T-cell (primary cell): ENCODE measurements around the gene PDCD6IP. TPM values are rescaled to one million over a fixed set of nuclear protein-coding genes. Genes with fewer than 3 reads are reported as not detected.

Source experiments
- ATAC-seq, 4 experiments: fragments of 200-7000 bp in 3 of 4; fragments of 150-1000 bp in 1 of 4; cut with Tn5 transposase; replicated peaks in 1 of 4; 1 replicate in 3 of 4; 2 replicates in 1 of 4; pipeline ENCODE4 v1.10.0; 2021; ENCODE audit warnings: moderate library complexity in 3 of 4, mild to moderate bottlenecking in 2 of 4, moderate number of reproducible peaks in 1 of 4
- CTCF ChIA-PET, 2 donors: fragments of 300-600 bp; sonication (Branson Sonifier 250); formaldehyde crosslinking; loops; one replicate each; lab custom pipeline; 2022; ENCODE audit warnings: antibody characterized with exemption in 2 of 2; lab: Charles Lee
- POLR2A ChIA-PET, 2 donors: fragments of 300-600 bp; sonication (Branson Sonifier 250); formaldehyde crosslinking; loops; one replicate each; lab custom pipeline; 2022; ENCODE audit warnings: antibody characterized with exemption in 2 of 2; lab: Charles Lee
- DNase-seq, 35 experiments: peaks; one replicate each; pipeline versions ENCODE4 v3.0.0 to v3.0.0-alpha.2; 2013 to 2023
- H3K27ac ChIP-seq: one replicate; pipeline ENCODE4 v1.5.1; 2013; ENCODE audit warnings: low read length
- H3K27me3 ChIP-seq, 2 experiments: replicated peaks in 1 of 2; 1 replicate in 1 of 2; 2 replicates in 1 of 2; pipeline versions ENCODE4 v1.6.1 to v1.7.0; 2013; ENCODE audit warnings: low read length in 1 of 2, mixed read lengths in 1 of 2; ENCODE audit not compliant: control insufficient read depth in 2 of 2, insufficient read depth in 2 of 2; ENCODE audit errors: extremely low read depth in 1 of 2
- H3K36me3 ChIP-seq, 2 donors: 1 replicate in 1 of 2; 2 replicates in 1 of 2; pipeline versions ENCODE4 v1.6.1 to v1.7.0; 2013; ENCODE audit warnings: low read length in 1 of 2; ENCODE audit not compliant: control insufficient read depth in 2 of 2, insufficient read depth in 1 of 2; ENCODE audit errors: extremely low read depth in 1 of 2
- H3K4me1 ChIP-seq, 2 experiments: 1 replicate in 1 of 2; 2 replicates in 1 of 2; pipeline versions ENCODE4 v1.6.1 to v1.7.0; 2013; ENCODE audit warnings: low read length in 2 of 2, mixed read lengths in 1 of 2; ENCODE audit not compliant: insufficient read depth in 2 of 2, control insufficient read depth in 1 of 2; ENCODE audit errors: extremely low read depth in 1 of 2
- H3K4me3 ChIP-seq, 2 donors: 1 replicate in 1 of 2; 2 replicates in 1 of 2; pipeline versions ENCODE4 v1.5.1 to v1.7.0; 2013; ENCODE audit warnings: mild to moderate bottlenecking in 2 of 2, low read length in 1 of 2, moderate library complexity in 1 of 2; ENCODE audit not compliant: control insufficient read depth in 1 of 2; ENCODE audit errors: extremely low read depth in 1 of 2
- H3K9me3 ChIP-seq: 2 replicates; pipeline ENCODE4 v1.7.0; 2013
- H3K27ac Mint-ChIP-seq, 2 donors: one replicate each; pipeline ENCODE4 v1.8.0; 2020 to 2021; ENCODE audit warnings: mild to moderate bottlenecking in 2 of 2, mixed read lengths in 2 of 2
- H3K27me3 Mint-ChIP-seq, 2 donors: one replicate each; pipeline ENCODE4 v1.8.0; 2021 to 2022; ENCODE audit warnings: mixed read lengths in 2 of 2
- H3K36me3 Mint-ChIP-seq: one replicate; pipeline ENCODE4 v1.8.0; 2021; ENCODE audit warnings: mixed read lengths
- H3K4me1 Mint-ChIP-seq, 3 donors: one replicate each; pipeline ENCODE4 v1.8.0; 2020 to 2022; ENCODE audit warnings: mixed read lengths in 3 of 3, mild to moderate bottlenecking in 1 of 3
- H3K4me3 Mint-ChIP-seq, 3 donors: one replicate each; pipeline ENCODE4 v1.8.0; 2020 to 2022; ENCODE audit warnings: mild to moderate bottlenecking in 3 of 3, mixed read lengths in 3 of 3, moderate library complexity in 3 of 3
- H3K9me3 Mint-ChIP-seq, 3 donors: one replicate each; pipeline ENCODE4 v1.8.0; 2020 to 2022; ENCODE audit warnings: mixed read lengths in 3 of 3
- WGBS: methylation state at CpG from one replicate; pipeline ENCODE4 v1.1.5; 2013; ENCODE audit warnings: missing lambda C conversion rate; ENCODE audit not compliant: insufficient coverage; 5-methylcytosine and 5-hydroxymethylcytosine counted together
- total RNA-seq, 35 experiments: library from RNA in 6 of 35; stranded (reverse) in 6 of 35; fragments of 120-200 nt in 1 of 35; gene quantifications; one replicate each; pipeline versions ENCODE4 v1.2.1 to v1.2.4 and lab custom pipeline; 2013 to 2026

Gene PDCD6IP
- total RNA-seq, 5 donors from 2014 or later (not counting 1 experiment from before 2014, with no cell fraction given) = 139 to 216 (median 189) TPM

GRCh38 chr3:33886015-33886414 lies 87.6 kb downstream of the PDCD6IP start:
- WGBS = 94% methylated on average over 2 of the region's 2 CpGs
- POLR2A ChIA-PET = no interaction called here
- no peaks in the 10 kb centered on the region for H3K36me3 Mint-ChIP-seq
- peaks cover 4 to 6% (median 4%) of the 10 kb centered on the region in 3 donors for H3K4me1 Mint-ChIP-seq
- ATAC-seq = no peak
- H3K9me3 Mint-ChIP-seq = no peaks in the 10 kb centered on the region
- no peak overlapping the region for H3K27ac Mint-ChIP-seq
- H3K9me3 ChIP-seq = no peaks in the 10 kb centered on the region
- CTCF ChIA-PET = interaction anchor here in 1 of 2 donors (0.6 kb wide), 1 partner anchor 110 kb away, joined by 3 read pairs; no protein-coding TSS in a partner anchor
- DNase-seq = no peak
- peaks cover 0 to 7% of the 10 kb centered on the region in 2 experiments for H3K4me1 ChIP-seq
- no peak overlapping the region for H3K27ac ChIP-seq
- no peak overlapping the region for H3K4me3 ChIP-seq
- H3K27me3 Mint-ChIP-seq = peaks cover 3 to 5% of the 10 kb centered on the region in 2 donors
- no peaks in the 10 kb centered on the region for H3K36me3 ChIP-seq
- no peak overlapping the region for H3K4me3 Mint-ChIP-seq
- H3K27me3 ChIP-seq = no peaks in the 10 kb centered on the region

GRCh38 chr3:33887478-33887877 lies 89.0 kb downstream of the PDCD6IP start:
- 86% methylated on average over 1 of the region's 1 CpG for WGBS
- no peaks in the 10 kb centered on the region for H3K36me3 Mint-ChIP-seq

GRCh38 chr3:33889394-33890039 lies 91.1 kb downstream of the PDCD6IP start:
- Mint-ChIP-seq H3K9me3 (no peaks in the 10 kb centered on the region), H3K27me3 (peaks cover 0 to 5% of the 10 kb centered on the region in 2 donors), H3K27ac (no peak overlapping the region), H3K4me3 (no peak overlapping the region), H3K4me1 (no peaks in the 10 kb centered on the region), H3K36me3 (no peaks in the 10 kb centered on the region)
- Histone ChIP-seq H3K4me3 (no peak overlapping the region), H3K4me1 (no peaks in the 10 kb centered on the region), H3K27ac (no peak overlapping the region), H3K27me3 (no peaks in the 10 kb centered on the region), H3K36me3 (no peaks in the 10 kb centered on the region), H3K9me3 (no peaks in the 10 kb centered on the region)
- ChIA-PET POLR2A (interaction anchor here in 1 of 2 donors (0.6 kb wide), 1 partner anchor 26 kb away, joined by 3 read pairs; no protein-coding TSS in a partner anchor), CTCF (no interaction called here)
- WGBS = no CpG with 5 or more reads among the region's 3 CpGs
- ATAC-seq (no peak), DNase-seq (no peak)

More at GRCh38 chr3:33887478-33887877, 89.0 kb downstream of the PDCD6IP start:
- H3K9me3 ChIP-seq = no peaks in the 10 kb centered on the region
- H3K27ac ChIP-seq = no peak overlapping the region
- DNase-seq = no peak
- H3K27me3 Mint-ChIP-seq = peaks cover 3 to 5% of the 10 kb centered on the region in 2 donors
- H3K4me1 ChIP-seq = peaks cover 0 to 7% of the 10 kb centered on the region in 2 experiments
- H3K4me1 Mint-ChIP-seq = peaks cover 4 to 6% (median 4%) of the 10 kb centered on the region in 3 donors
- ATAC-seq = no peak
- POLR2A ChIA-PET = no interaction called here
- no peaks in the 10 kb centered on the region for H3K36me3 ChIP-seq
- H3K4me3 ChIP-seq = no peak overlapping the region
- H3K27me3 ChIP-seq = no peaks in the 10 kb centered on the region
- H3K4me3 Mint-ChIP-seq = no peak overlapping the region
- CTCF ChIA-PET = interaction anchor here in 1 of 2 donors (0.6 kb wide), 1 partner anchor 1417 kb away, joined by 4 read pairs; no protein-coding TSS in a partner anchor
- no peak overlapping the region for H3K27ac Mint-ChIP-seq
- H3K9me3 Mint-ChIP-seq = no peaks in the 10 kb centered on the region

GRCh38 chr3:33892655-33893054 lies 94.2 kb downstream of the PDCD6IP start:
- no peaks in the 10 kb centered on the region for H3K9me3 Mint-ChIP-seq
- H3K27me3 Mint-ChIP-seq = peaks cover 0 to 3% of the 10 kb centered on the region in 2 donors
- no peaks in the 10 kb centered on the region for H3K4me1 Mint-ChIP-seq
- no peaks in the 10 kb centered on the region for H3K27me3 ChIP-seq
- H3K27ac Mint-ChIP-seq = no peak overlapping the region
- H3K4me1 ChIP-seq = no peaks in the 10 kb centered on the region
- DNase-seq (no peak), ATAC-seq (no peak)
- no peaks in the 10 kb centered on the region for H3K9me3 ChIP-seq
- H3K27ac ChIP-seq = no peak overlapping the region
- WGBS = no CpG with 5 or more reads among the region's 1 CpG
- no peaks in the 10 kb centered on the region for H3K36me3 ChIP-seq
- no peak overlapping the region for H3K4me3 ChIP-seq
- ChIA-PET CTCF (interaction anchor here in 1 of 2 donors (1.0 kb wide), 1 partner anchor 9 kb away, joined by 3 read pairs; no protein-coding TSS in a partner anchor), POLR2A (no interaction called here)
- no peaks in the 10 kb centered on the region for H3K36me3 Mint-ChIP-seq
- no peak overlapping the region for H3K4me3 Mint-ChIP-seq

GRCh38 chr3:33895658-33896057 lies 97.2 kb downstream of the PDCD6IP start:
- H3K4me1 Mint-ChIP-seq = no peaks in the 10 kb centered on the region
- H3K27me3 Mint-ChIP-seq = peaks cover 0 to 3% of the 10 kb centered on the region in 2 donors
- CTCF ChIA-PET = no interaction called here
- Histone ChIP-seq H3K4me1 (no peaks in the 10 kb centered on the region), H3K27me3 (no peaks in the 10 kb centered on the region), H3K36me3 (no peaks in the 10 kb centered on the region), H3K9me3 (no peaks in the 10 kb centered on the region), H3K27ac (no peak overlapping the region), H3K4me3 (no peak overlapping the region)
- H3K27ac Mint-ChIP-seq = no peak overlapping the region
- H3K9me3 Mint-ChIP-seq = no peaks in the 10 kb centered on the region
- no peak for ATAC-seq
- no peaks in the 10 kb centered on the region for H3K36me3 Mint-ChIP-seq
- POLR2A ChIA-PET = no interaction called here
- no peak overlapping the region for H3K4me3 Mint-ChIP-seq
- DNase-seq = no peak

GRCh38 chr3:33897306-33897705 lies 98.9 kb downstream of the PDCD6IP start:
- DNase-seq (no peak), ATAC-seq (no peak)
- H3K4me1 Mint-ChIP-seq = no peaks in the 10 kb centered on the region
- no peaks in the 10 kb centered on the region for H3K4me1 ChIP-seq
- H3K27ac ChIP-seq = no peak overlapping the region
- H3K4me3 Mint-ChIP-seq = no peak overlapping the region
- no peak overlapping the region for H3K4me3 ChIP-seq
- 40% methylated on average over 1 of the region's 1 CpG for WGBS
- H3K9me3 Mint-ChIP-seq = no peaks in the 10 kb centered on the region
- CTCF ChIA-PET = interaction anchor here in 1 of 2 donors (0.6 kb wide), 1 partner anchor 14 kb away, joined by 3 read pairs; no protein-coding TSS in a partner anchor
- POLR2A ChIA-PET = no interaction called here
- no peak overlapping the region for H3K27ac Mint-ChIP-seq
- no peaks in the 10 kb centered on the region for H3K36me3 ChIP-seq
- peaks cover 0 to 3% of the 10 kb centered on the region in 2 donors for H3K27me3 Mint-ChIP-seq
- no peaks in the 10 kb centered on the region for H3K27me3 ChIP-seq
- H3K36me3 Mint-ChIP-seq = no peaks in the 10 kb centered on the region
- no peaks in the 10 kb centered on the region for H3K9me3 ChIP-seq
